Effector CD8-positive, alpha-beta T cell (primary cell): ENCODE data around the gene OPA3.
"Not testable (repeated sequence)": the region's sequence is repeated elsewhere in the genome, so short reads cannot be mapped to it uniquely, and the experiment has no call there.

Source experiments
- DNase-seq: peaks from one replicate; lab custom pipeline; 2025; lab: John Stamatoyannopoulos, UW
- total RNA-seq, 4 experiments: gene quantifications; one replicate each; lab custom pipeline; 2026; lab: John Stamatoyannopoulos, UW

Gene OPA3
- 20.0 to 37.6 (median 25.3) reads per million in 4 experiments for total RNA-seq

GRCh38 chr19:45584332-45585157 is at the start of gene OPA3:
TSS of gene OPA3 (minus strand) at chr19:45584802. CDS start at chr19:45584764, 38 bp downstream.
- DNase-seq = peak; percentile 98

DNA sequence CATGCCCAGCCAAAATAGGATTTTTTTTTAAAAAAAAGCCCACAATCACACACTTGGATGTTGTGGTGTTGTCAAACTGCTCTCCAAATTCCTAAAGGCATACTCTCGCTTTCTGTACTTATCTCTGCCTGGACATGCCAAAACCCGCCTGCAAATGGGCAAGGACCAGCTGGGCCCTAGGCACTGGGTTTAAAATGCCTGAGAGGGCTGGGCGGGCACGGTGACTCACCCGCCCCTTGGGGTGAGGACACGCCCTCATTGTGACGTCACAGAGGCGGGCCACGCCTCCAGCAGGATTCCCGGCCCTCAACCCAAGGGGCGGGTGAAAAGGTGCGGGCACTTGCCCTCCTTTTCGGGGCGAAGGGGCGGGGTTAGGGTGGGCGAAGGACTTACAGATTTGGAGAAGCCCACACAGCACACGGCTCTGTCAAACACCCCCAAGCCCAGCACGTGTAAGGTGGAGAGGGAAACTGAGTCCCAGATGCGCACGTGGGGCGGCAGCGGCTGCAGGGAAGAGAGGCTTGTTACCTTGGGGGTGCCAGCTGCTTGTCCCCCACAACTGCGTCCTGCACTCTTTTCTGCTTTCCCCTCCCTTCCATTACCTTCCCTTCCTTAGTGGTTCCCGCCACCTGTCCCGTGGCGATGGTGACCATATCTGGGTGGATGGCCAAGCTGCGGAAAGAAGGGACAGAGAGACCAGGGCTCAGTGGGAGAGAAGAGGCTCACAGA is 48.0 kb upstream of the OPA3 start:
- no peak for DNase-seq

GRCh38 chr19:45630463-45630862 is 45.9 kb upstream of the OPA3 start:
- no peak for DNase-seq

DNA sequence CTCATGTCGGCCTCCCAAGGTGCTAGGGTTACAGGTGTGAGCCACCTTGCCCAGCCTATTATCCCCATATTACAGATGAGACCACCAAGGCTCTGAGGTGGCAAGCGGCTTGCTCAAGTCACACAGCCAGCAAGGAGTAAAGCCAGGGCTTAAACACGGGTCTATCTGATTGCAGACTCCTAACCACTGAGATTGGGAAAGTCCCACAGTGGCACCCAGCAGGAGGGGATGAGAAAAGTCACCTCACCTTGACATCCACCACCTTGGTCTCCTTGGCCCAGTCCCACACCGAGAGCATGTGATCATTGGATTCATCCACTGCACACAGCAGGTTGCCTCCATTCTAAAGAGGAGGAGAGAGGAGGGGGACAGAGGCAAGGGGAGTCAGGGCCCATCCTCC is 45.1 kb upstream of the OPA3 start:
- no peak for DNase-seq

GRCh38 chr19:45628219-45628618 is 43.6 kb upstream of the OPA3 start:
- DNase-seq = not testable (repeated sequence)

DNA sequence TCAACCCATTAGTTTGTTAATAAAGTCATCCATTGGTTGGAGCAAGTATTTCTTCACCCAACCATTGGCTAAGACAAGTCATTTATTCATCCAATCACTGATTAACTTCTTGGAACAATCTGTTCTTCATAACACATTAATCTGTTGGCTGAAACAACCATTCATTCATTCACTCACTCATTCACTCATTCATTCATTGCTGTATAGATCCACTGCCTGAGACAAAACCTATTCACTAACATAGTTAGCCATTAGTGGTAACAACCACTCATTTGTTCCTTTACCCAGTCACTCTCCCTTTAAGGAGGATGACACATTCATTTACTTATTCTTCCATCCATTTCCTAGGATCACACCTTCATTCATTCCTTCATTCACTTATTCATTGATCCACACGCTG is 39.4 kb upstream of the OPA3 start:
- no peak for DNase-seq

GRCh38 chr19:45621976-45622503 is 37.4 kb upstream of the OPA3 start:
- no peak for DNase-seq

DNA sequence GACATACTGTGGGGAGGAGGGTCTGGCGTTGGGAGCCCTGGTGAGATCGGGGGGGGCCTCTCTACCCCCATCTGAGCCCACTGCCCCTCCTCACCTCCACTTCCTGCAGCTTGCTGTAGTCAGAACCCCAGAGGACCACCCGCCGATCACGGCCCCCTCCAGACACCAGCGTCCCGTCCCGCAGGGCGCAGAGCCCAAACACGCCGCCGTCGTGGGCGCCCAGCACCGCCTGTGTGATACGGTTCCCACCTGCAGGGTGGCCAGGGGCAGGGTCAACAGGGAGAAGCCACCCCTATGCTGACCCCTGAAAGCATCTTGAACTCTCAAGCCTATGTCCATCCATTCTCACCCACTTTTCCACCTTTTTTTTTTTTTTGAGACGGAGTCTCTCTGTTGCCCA is 36.8 kb upstream of the OPA3 start:
- DNase-seq = no peak

DNA sequence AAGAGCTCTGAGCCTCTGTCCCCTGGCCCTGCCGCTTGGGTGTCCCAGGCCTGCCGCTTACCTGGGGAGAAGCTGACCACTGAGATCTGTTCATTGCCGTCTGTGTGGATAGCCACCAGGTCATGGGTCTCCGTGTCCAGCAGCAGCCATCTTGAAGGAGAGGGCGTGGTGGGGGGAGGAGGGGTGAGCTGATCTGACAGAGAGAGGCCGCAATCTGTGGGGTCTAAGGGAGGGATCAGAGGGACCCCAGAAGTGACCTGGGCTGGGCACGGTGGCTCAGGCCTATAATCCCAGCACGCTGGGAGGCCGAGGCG is 32.1 kb upstream of the OPA3 start:
- no peak for DNase-seq

- peak; percentile 60 for DNase-seq
Observed at GRCh38 chr19:45615795-45616703, 31.4 kb upstream of the OPA3 start.

DNA sequence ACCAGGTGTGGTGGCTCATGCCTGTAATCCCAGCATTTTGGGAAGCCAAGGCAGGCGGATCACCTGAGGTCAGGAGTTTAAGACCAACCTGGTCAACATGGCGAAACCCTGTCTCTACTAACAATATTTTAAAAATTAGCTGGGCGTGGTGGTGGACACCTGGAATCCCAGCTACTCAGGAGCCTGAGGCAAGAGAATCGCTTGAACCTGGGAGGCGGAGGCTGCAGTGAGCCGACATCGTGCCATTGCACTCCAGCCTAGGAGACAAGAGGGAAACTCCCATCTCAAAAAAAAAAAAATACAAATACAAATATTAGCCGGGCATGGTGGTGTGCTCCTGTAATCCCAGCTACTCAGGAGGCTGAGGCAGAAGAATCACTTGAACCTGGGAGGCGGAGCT is 30.5 kb upstream of the OPA3 start:
- DNase-seq = not testable (repeated sequence)

DNA sequence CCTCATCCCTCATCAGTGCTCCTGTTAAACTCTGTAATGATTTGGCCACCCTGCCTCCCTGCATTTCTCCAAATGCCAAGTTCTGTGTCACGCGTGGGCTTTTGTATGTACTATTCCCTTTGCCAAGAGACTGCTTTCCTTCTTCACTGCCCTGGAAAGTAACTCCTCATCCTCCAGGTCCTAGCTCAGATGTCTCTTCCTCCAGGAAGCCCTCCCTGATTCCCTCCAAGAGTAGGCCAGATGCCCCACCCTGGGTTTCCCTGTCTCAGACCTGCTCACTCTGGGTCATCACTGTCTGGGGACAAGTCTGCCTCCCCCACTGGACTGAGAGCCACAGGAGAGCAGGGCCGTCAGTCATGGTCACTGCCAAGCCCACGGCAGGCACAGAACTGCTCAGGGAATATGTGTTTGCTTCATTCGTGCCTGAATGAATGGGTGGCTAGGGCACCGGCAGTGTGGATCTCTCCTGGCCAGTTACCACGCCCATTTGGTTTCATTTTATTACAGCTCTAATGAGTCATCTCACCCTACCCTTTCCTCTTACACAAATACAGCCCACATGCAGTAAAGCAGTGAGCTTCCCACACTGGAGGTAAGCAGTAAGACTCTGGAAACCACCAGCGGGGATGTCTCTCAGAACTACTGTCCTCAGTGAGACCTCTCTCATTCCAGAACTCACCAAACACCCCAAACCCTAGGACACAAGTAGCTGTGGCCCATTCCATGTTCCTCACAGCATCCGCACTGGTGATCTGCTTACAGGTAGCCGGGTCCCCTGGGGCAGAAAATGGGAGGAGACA is 29.5 kb upstream of the OPA3 start:
- DNase-seq = no peak

DNA sequence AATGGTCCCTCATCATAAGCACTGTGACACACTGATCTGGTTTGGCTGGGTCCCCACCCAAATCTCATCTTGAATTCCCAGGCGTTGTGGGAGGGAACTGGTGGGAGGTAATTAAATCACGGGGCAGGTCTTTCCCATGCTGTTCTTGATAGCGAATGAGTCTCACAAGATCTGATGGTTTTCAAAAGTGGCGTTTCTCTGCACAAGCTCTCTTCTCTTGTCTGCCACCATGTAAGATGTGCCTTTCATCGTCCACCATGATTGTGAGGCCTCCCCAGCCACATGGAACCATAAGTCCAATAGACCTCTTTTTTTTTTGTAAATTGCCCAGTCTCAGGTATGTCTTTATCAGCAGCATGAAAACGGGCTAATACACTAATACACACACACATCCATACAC is 24.3 kb upstream of the OPA3 start:
- DNase-seq = no peak

GRCh38 chr19:45607071-45608029 is 22.7 kb upstream of the OPA3 start:
- peak; percentile 11 for DNase-seq

- no peak for DNase-seq
Observed at GRCh38 chr19:45601524-45602374, 17.1 kb upstream of the OPA3 start, which contains the start of gene GPR4. TSS of gene GPR4 (minus strand) at chr19:45602212. CDS start at chr19:45591866, 10,346 bp downstream.

GRCh38 chr19:45601115-45601514 is 16.5 kb upstream of the OPA3 start:
- no peak for DNase-seq

- DNase-seq = no peak
Observed at GRCh38 chr19:45600340-45600885, 15.8 kb upstream of the OPA3 start.

GRCh38 chr19:45599286-45599685 is 14.7 kb upstream of the OPA3 start:
- no peak for DNase-seq
